ENCODE results near the gene PLEKHG5.
A peak's percentile ranks its signal among the peaks of the same experiment; 100 is the strongest.
"Not testable (repeated sequence)": the region's sequence is repeated elsewhere in the genome, so short reads cannot be mapped to it uniquely, and the experiment has no call there.

- TF ChIP-seq EZH2 (IDR thresholded peaks at IDR 0.05; ENCODE audit: low read length, unreplicated experiment) = not testable (repeated sequence)
- peak; percentile 63 for TF ChIP-seq CTCF (conservative IDR thresholded peaks at IDR 0.05; ENCODE audit: low read depth, low read length)
These were observed 54.3 kb downstream of the PLEKHG5 start for GRCh38 chr1:6437012-6437700.

Data from PC-3 (cell line).